B cell (primary cell): ENCODE data around the gene MTHFS.
"Not testable (repeated sequence)": the region's sequence is repeated elsewhere in the genome, so short reads cannot be mapped to it uniquely, and the experiment has no call there.

ENCODE experiments used
- CTCF ChIP-seq: fragments of 200-600 bp; IDR thresholded peaks from one replicate; pipeline ENCODE4 v1.8.0; 2022; ENCODE audit warnings: antibody characterized with exemption, mild to moderate bottlenecking
- EZH2 ChIP-seq: IDR thresholded peaks from 2 replicates; pipeline ENCODE4 v1.6.1; 2012; ENCODE audit warnings: borderline replicate concordance, low read depth, mild to moderate bottlenecking, moderate library complexity, low read length; ENCODE audit not compliant: insufficient read depth, poor library complexity, severe bottlenecking

GRCh38 chr15:79898786-79899185, 2.0 kb upstream of the MTHFS start:
- TF ChIP-seq EZH2, CTCF: not testable (repeated sequence)
